ENCODE data around the gene VPS39. TPM values are rescaled to one million over a fixed set of nuclear protein-coding genes. Genes with fewer than 3 reads are reported as not detected.

Gene VPS39
- total RNA-seq, 1 donor from 2014 or later, result 53.6 TPM

DNA sequence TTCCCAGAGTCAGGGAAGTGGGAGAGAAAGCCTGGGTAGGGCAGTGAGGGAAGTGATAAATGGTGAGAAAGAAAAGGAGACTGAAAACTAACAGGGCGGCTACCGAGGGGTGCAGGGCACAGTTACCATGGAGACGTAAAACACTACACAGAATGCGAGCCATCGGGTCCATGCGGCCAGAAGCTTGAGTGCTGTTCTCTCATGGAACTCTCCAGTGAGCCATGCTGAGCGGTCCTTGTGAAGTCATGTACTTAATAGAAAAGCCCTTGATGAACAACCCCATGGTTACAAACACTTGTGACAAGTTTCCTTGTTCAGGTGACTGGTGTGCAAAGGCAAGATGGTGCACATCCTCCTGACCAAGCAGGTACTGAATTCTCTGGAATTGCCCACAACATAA is 48.0 kb downstream of the VPS39 start:
- DNase-seq (ENCODE audit: extremely low read depth, low read depth, low spot score), result no peak

DNA sequence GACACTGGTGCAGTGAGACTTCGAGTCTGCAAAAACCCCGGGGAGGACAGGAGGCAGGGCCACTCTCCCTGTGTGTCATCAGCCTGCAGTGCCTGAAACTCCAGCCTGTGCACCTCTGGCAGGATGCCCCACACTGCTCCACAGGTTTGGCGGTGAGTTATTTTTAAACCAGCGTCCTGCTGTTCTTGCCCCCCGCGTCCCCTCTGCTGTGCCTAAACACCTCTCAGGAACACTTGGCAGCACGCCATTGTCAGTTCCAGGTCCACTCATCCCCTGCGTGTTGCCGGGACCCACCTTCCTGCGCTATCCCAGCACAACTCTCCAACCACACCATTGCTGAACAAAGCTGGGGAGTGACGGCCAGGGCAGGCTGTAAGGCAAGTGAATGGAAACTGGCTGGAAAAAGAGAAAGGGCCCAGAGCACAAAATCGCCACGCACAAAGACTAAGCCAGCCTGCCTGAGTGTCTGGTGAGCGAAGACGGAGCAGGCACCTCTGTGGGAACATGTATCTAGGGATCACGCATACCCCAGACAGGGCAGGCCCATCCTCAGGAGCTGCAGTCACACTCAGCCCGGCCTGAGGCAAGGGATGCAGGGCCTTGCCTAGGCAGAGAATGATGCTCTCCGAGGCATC is 48.6 kb downstream of the VPS39 start:
- no peak for DNase-seq (ENCODE audit: extremely low read depth, low read depth, low spot score)

DNA sequence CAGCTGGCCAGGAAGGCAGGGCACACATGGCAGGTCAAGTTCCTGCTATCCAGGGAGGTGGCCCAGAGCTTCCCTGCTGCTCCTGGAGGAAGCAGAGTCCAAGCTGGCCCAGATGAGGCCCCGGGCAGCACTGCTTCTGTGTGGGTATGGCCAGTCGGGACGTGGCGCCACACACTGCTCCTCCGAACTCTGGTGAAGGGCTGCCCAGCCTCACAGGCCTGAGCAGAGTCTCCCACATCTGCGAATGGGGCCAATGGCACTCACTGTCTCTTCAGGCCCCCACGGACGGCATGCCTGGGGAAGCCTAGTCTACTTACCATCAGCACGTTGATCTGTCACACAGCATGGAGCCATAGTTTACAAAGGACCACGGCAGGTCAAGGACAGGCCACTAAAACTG is 49.2 kb downstream of the VPS39 start:
- no peak for DNase-seq (ENCODE audit: extremely low read depth, low read depth, low spot score)

DNA sequence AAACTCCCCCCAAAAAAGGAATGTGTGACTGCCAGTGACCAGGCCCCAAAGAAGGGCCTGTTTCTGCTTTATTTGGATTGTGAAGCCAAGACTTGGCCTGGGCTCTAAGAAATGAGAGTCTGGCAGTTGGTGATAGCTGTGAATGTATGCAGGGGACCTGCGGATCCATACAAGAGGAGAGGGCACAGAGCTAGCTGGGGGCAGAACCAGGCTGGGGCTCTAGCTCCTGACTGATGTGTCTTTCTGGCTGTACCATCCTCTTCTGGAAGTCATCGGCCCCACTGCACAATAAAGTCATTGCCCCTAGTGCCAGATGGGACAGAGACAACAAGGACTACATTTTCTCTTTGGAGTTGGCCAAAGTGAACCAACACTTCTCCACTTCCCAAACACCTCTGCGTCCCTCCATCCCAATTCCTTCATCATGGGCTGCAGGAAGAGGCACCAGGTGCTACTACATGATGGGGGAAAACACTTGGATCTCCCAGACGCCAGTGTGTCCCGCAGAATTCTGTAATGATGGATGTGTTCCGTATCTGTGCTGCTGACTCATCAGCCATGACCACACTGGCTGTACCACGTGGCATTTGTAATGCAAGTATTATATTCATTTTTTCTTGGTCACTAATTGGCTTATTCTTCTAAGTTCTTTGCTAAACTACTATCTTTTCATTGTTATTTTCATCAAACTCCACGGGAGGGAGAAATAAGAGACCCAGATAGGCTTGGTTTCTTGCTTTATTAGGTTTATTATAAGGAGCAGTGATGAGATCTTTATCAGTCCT is 49.9 kb downstream of the VPS39 start:
- no peak for DNase-seq (ENCODE audit: extremely low read depth, low read depth, low spot score)

DNA sequence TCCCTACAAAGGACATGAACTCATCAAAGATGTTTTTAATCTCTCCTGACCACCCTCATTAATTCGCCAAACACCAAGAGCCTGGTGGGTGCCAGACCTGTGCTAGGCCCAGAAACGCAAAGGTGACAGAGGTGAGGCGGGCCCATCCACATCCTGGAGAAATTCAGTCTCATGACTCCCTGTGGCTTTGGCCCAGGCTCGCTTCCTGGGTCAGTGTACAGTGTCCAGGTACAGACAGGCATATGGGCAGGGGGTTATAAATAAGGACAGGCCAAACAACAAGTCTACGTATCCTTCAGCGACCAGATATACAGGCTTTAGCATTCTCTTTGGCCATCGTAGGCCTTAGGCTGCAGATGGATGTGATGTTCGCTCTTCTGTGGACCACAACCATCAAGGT is 50.7 kb downstream of the VPS39 start:
- no peak for DNase-seq (ENCODE audit: extremely low read depth, low read depth, low spot score)

DNA sequence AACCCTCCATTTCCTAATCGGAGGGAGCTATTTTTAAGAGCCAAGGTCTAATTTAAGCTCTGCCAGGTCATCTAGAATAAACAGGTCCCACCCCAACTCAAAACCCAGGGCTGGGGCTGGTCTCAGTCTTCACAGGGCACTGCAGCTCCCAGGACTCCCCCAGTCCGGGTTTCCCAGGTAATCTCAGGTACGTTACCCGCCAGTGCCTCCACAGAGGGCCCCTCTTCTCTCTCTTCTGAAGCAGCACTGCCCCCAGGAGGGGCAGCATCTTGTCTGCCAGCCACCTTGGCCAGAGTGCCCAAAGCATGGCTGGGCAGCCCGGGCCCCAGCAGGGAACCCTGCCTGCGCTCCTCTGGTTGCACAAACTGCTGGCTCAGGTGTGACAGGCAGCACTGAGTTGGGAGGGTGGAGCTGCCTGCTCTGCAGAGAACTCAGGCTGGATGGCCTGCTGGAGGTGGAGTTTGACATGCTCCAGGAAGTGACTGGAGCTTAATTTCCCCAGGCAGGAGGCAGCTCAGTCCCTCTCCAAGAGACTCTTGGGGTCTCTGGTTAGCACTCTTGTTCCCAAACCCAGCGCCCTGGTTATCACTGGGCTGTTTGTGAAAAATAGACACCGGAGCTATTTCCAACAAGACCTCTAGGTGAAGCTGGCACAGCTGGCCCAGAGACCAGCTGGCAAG is 51.7 kb downstream of the VPS39 start, which contains the start of gene PLA2G4F:
PLA2G4F (minus strand) TSS at position 394 of the 680 bp plus-strand sequence; CDS start at position 307, 87 bp downstream.
- DNase-seq (ENCODE audit: extremely low read depth, low read depth, low spot score), result no peak

DNA sequence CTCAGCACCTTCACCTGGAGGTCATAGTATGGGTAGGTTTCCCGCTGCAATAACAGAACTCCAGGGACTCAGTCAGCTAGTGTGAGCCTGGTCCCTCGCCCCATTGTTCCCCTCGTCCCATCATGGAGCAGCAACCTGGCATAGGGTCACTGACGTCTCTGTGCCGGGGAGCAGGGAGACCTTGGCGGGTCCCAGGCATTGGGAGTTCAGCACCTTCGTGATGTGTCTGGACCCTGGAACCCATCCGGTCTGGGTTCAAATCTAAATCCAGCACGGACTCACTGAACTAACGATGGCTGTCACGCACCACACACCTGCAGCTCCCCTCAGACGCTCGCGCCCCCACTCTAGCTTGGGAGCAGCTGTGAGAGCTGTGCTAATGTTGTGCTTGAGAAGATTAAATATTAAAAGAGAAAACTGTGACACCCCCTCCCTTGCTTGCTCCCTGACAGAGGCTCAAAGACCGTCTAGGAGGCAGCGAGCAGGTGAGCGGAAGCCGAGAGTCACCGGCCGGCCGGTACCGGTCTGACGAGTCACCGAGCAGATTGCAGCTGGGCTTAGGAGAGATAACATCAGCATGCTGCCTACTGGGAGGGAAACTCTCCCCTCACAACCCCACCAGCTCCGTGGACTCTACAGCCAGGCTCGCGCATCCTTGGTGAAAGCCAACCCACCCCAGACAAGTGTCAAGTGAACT is 52.4 kb downstream of the VPS39 start:
- DNase-seq (ENCODE audit: extremely low read depth, low read depth, low spot score), result no peak

DNA sequence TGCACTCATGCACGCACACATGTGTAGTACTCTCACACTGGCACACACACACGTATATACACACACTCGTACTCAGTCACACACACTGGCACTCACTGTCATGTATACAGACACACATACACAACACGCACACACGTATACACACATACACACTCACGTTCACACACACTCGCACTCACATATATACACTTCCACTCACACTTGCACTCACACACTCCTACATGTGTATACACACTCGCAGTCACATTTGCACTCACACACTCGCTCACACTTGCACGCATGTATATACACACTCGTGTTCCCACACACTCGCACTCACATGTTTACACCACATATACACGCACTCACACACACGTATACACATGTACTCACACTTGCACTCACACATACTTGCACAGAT is 53.1 kb downstream of the VPS39 start:
- DNase-seq (ENCODE audit: extremely low read depth, low read depth, low spot score), result no peak

DNA sequence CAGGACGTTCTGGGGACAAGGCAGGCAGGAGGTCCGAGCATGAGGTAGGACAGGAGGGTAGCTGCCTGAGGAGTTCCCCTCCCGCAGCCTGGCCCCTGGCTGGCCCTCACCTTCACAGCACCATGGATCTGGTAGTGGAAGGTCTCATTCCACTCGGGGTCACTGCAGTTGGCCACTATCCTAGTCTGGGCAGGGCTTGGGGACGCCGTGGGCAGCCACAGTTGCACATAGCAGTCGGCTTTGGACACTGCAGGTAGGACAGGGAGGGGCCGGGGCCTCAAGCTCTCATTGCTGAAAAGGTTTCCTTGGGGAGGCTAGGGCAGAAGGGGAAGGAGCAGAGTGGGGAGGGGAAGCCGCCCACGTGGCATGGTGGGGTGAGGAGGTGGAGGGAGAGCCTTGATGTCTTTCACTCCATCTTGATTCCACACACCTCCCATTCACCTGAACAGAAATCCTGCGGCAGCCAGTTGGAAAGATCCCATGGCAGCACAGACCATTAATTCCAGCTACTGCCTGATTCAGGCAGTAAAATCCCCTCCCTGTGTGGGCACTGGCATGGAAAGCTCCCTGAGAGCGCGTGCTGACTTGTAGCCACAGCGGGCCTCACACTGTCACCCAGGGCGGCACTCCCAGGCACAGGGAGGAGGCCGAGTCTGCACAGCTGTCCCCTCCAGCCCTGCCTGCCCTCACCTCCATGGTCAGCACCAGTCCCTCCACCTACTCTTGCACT is 53.7 kb downstream of the VPS39 start:
- DNase-seq (ENCODE audit: extremely low read depth, low read depth, low spot score), result no peak

DNA sequence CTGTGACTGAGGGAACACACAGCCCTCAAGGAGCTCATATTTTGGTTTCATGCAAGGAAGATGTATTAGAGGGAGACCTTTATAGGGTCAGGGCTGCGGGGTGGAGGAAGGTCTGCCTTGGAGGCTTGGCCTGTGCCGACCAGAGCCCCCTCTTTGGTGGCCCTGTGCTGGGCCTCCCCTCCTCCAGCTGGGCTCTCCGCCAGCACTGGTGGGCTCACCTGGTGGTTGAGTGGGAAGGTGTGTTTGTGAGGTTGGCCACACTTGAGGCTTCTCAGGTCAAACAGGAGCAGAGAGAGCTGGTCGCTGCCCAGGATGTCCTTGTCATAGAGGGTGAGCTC is 54.3 kb downstream of the VPS39 start:
- DNase-seq (ENCODE audit: extremely low read depth, low read depth, low spot score), result no peak

DNA sequence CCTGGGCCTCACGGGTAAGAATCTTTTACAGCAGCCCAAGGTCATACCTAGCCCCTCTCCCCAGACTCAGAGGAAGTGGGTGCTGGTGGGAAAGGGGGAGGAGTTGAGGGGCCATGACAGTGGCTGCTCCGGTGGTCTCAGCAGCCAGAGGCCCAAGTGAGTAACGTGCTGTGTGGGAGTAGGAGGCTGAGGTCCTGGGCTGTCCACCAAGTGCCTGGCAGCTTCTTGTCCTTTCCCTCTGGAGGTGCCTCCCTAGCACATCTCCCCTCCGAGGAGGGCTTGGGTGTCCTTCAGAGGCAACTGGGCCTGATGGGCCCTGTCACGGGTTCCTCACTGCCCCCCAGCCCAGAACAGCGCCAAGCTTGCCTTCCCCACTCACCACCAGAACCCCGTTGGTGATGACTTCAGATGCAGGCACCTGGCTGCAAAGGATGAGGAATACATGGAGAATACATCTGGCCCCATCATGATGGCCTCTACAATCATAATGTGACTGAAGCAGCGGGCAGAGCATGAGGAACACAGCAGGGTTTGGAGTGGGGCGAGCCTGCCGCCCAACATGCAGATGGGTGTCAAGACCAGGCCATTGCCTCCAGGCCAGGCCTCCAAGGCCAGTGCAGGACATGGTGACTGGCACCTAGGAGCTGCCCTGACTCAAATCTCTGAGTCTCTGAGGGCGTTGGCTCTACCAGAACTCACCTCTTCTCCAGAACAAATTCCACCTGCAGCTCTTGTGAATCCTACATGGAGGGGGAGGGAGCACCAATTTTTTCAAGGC is 55.0 kb downstream of the VPS39 start:
- DNase-seq (ENCODE audit: extremely low read depth, low read depth, low spot score), result no peak

DNA sequence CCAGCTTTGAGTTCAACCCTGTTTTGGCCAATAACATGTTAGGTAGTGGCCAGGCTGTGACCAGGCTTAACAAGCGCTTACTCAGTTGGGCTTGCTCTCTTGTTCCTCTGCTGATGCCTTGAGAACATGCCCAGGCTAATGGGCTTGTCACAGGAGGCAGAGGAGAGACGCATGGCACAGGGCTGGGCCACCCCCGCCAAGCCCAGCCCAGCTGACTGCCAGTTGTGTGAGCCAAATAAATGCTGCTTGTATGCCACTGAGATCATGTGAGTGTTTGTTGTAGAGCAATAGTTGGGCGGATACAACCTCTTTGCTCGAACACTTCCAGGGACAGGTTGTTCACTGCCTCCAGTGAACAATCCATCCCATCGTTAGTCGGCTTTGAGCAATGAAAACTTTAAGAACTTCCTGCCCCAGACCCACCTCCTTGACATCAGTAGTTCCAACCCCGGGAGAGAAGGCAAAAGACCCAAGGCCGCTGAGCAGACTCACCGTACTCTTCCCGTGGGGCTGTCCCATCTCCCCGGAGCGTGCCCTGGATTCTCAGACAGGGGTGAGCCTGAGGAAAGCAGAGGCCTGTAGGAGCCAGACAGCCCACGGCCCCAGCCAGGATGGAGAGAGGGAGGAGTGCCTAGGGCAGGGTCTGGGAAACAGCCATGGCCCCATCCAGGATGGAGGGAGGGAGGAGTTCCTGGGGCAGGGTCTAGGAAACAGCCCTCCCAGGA is 55.7 kb downstream of the VPS39 start:
- DNase-seq (ENCODE audit: extremely low read depth, low read depth, low spot score), result no peak

DNA sequence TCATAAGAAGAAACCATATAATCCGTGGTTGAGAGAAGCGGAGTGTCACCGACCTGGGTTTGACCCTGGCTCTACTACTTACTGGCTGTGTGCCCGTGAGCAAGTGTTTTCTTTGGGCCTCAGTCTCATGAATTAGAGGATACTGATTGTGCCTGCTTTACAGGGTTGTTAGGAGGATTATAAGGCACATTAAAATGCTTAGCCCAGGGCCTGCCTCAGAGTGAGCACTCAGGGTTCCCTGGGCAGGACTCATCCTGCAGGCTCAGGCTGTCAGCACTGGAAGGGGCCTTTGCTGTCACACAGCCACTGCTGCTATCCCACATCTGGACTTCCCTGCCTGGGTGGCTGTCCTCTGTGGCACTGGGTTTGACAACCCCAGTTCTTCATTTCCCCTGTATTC is 56.4 kb downstream of the VPS39 start:
- no peak for DNase-seq (ENCODE audit: extremely low read depth, low read depth, low spot score)

DNA sequence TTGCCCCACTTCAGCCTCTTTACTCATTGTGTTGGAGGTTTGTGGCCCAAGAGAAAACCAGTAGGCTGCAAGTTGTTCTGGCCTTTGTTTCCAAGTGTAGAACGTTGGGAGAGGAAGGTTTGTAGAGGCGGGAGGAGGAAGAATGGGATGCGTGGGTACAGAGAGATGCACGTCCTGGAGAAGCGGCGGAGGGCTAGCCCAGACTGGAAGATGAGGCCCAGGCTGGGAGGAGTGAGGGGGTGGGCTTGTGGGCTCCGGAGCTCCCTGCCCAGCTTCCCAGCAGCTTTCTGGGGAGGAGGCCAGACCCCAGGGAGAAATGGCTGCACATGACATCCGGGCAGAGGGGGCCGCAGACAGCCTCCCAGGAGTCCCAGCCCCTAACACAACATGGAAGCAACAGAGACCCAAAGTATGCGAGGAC is 57.0 kb downstream of the VPS39 start:
- DNase-seq (ENCODE audit: extremely low read depth, low read depth, low spot score), result no peak

DNA sequence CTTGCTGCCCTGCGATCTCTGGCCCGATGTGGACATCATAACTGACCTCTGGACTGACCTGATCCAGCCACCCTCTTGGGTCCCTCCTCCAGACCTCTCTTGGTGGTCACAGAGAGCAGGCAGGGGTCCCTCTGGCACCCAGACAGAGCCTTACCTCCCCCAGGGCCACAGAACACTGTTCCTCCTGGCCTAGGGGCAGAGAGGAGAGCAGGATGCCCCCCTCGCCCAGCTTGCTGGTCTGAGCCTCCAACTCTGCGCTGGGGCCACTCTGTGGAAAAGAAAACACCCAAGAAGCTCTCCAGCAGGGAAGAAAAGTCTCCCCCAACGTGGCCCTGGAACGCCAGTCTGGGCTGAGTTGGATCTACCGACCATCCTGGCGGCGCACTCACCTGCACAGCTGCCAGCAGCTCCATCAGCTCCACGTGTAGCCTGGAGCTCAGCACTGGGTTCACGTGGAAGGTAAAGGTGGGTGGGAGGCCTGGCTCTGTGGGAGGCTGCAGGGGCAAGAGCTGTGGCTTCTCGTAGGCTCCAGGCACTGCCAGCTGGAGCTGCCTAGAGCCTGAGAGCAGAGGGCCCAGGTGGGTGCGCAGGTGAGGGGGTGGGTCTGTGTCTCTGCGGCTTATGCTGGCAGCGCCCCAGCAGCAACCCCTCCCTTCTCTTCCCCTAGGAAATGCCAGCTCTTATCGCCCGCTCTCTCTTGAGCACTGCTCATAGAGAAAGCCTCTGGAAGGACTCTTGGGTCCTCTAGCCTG is 57.7 kb downstream of the VPS39 start:
- DNase-seq (ENCODE audit: extremely low read depth, low read depth, low spot score), result no peak

DNA sequence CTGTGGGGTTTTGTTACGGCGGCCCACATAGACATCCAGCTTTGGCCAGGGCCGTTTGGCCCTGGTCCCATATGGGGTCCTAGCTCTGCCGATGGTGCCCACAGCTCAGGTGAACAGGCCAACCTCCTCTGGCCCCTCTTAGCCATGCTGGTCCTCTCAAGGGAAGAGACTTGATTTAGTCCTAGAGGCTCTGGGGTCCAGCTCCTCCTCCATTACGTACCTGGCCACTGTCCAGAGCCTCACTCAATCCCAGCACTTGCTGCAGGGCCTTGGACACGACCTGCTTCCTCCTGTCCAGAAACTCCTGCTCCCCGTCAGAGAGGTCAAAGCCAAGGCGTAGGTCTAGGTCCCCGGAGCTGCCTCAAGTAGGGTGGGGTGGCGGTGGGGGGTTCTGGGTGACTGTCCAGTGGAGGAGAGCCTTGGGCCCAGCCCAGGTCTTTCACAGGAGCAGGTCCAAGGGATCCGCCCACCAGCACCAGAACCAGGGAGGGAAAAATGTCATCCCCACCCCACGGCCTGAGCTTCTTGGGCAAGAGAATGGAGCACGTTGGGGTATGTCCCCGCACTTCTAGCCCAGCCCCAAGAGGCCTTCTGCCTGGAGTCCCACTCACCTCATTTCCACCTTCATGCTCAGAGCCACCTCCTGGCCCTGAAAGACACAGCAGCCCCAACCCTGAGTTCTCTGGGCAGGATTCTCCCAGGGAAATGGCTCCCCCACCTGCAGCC is 58.4 kb downstream of the VPS39 start:
- no peak for DNase-seq (ENCODE audit: extremely low read depth, low read depth, low spot score)

DNA sequence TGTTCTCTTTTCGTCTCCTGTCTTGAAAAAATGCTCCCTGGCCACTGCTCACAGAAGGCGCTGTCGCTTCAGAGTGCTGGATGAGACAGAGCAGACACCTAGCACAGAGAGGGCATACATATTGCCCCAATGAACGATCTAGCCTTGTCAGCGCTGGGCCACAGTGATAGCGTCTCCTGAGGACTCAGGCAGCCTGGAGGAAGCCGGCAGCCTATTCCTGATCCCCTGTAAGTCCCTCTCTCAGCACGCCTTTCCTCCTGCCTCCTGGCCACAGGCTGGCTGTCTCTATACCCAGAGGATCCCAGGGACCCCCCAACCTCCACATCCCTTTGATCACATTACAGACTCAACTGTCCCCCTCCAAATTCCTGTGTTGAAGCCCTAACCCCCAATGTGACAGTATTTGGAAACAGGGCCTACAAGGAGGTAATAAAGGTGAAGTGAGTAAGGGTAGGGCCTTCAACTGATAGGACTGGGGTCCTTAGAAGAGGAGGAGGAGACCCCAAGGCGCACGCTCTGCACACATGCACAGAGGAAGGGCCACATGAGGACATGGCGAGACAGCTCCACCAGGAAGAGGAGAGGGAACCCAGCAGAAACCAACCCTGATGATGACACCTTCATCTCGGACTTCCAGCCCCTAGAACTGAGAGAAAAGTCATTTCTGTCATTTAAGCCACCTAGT is 59.2 kb downstream of the VPS39 start:
- DNase-seq (ENCODE audit: extremely low read depth, low read depth, low spot score), result no peak

DNA sequence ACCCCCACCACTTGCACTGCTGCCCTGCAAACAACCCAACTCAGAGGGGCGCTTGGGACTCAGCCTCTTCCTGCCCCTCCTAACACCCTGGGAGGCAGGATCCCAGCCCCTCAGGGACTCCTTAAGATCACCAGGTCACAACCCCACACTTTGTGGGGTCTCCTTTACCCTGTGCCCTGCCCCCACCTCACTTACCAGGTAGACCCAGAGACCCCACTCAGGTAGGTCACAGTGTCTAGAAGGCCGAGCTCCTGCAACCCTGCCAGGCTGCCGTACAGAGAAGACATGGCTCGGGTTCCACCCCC is 60.7 kb downstream of the VPS39 start:
- no peak for DNase-seq (ENCODE audit: extremely low read depth, low read depth, low spot score)
